DMS 273 treated with DMSO at 0.1 percent for 48 hours (cell line): Measurements from ENCODE around the gene MUC2.

ENCODE experiments used
- DNase-seq: peaks from one replicate; lab custom pipeline; 2025; lab: John Stamatoyannopoulos, UW

The MUC2 gene

DNA sequence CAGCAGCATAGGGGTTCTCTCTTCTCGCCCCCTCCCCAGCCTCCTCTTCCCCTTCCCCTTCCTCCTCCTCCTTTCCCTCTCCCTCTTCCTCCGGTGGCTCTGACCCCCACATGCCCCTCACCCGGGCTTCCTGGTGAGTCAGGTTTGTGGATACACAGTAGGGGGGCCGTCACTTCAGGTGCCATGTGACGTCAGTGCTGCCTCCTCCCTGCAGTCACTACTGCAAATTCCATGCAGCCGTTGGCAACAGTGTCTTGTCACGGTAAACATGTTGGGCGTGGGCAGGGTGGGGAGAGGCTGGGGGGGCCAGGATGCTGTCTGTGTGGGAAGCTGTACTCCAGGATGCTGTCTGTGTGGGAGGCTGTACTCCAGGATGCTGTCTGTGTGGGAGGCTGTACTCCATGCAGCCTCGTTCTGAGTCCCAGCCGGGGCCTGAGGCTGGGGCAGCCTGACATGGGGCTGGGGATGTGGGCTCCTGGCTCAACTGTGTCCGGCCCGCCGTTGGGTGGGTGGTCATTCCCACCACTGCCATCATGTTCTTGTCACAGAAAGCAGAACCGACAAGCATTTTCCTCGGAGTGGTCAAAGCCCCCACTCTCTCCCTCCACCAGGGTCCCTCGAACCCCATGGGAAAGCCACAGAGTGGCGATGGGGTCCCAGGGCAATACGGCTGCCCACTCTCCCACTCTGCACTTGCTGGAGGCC lies 2.4 kb upstream of the MUC2 start:
- DNase-seq: no peak

DNA sequence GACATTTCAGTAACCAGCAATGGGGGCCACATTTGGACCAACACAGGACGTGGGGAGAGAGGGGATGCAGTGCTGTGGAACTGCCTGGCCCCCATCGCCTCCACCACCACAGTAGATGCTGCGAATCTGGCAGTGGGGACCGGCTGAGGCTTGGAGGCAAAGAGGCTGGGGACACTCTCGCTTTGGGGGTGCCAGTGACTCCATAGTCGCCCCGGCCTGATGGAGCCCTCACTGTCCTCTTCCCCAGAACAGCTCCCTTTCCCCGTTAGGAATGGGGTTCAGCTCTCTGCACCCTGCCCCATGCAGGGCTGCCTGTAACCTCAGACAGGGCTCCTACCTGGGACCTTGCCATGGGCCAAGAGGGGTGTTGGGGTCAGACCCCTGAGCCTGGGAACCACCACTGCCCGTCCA lies 1.8 kb upstream of the MUC2 start:
- no peak for DNase-seq

DNA sequence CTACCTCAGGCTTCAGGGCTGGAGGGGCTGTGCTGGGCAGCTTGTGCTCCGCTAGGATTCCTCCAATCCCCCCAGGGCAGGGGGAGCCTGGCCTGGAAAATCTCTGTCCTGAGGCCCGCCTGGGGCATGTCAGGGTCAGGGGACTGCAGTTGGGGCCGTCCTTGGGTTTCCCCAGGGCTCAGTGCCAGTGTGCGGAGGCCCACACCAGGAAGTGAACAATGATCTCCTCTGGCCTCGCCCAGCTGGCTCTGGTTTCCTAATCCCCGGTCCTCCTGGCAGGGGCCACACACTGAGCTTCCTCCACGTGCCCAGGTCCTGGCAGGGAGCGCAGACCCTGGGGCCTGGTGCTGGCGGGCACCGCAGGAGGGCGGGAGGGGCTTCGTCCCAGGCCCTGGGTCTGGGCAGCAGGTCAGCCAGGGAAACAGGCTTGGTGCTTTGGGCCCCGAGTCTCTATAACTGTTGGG lies 1.4 kb upstream of the MUC2 start:
- DNase-seq: no peak

DNA sequence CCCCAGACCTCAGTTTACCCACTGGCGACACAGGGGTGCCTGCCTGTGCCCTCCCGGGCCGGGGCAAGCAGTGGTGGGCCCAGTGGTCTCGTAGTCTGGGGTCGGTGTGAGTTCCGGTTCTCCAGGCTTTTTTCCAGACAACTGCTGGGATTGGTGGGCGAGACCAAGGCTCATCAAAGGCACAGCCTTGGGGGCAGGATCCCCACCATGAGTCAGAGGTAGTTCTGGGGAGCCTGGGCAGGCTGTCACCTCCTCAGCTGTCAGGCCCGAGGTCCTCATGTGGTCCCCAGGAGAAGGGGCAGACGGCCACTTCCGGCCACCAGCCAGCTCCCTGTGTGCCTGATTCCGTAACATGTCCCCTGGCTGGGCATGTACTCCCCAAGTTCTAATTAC lies 827 bp upstream of the MUC2 start:
- no peak for DNase-seq

DNA sequence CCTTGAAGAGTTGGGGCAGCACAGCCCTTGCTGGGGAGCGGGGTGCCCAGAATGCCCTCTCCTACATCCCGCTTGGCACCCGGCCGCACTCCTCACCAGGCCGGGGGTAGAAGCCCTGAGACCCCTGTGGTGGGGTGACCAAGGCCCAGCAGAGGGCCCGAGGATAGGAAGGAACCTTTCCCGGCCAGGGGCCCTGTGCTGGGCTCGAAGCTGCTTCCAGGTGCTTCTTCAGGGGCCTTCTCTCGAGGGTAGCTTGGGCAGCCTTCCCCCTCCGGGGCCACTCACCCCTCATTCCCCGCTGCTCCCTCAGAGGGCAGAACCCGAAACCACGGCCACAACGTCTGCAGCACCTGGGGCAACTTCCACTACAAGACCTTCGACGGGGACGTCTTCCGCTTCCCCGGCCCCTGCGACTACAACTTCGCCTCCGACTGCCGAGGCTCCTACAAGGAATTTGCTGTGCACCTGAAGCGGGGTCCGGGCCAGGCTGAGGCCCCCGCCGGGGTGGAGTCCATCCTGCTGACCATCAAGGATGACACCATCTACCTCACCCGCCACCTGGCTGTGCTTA lies 752 bp downstream of the MUC2 start:
- DNase-seq: no peak

DNA sequence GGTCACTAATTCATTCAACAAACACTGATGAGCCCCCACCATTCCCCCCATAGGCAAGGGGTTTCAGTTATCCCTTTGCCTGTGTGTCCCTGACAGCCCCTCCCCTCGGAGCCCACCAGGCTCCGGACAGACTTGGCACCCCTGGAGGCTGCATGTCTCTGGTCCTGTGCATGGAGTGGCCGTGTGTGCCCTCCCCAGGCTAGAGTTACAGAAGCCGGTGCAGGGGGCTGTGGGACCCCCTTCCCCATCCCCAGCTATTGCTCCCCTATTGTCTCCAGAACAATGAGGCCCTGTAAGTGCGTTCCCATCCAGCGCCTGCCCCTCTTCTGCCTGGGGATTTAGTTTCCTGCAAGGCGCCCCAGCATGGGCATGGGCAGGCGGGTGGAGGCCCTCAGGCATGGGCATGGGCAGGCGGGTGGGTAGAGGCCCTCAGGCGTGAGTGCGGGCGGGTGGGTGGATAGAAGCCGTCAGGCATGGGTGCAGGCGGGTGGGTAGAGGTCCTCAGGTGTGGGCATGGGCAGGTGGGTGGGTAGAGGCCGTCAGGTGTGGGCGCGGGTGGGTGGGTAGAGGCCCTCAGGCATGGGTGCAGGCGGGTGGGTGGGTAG lies 1.5 kb downstream of the MUC2 start:
- no peak for DNase-seq

DNA sequence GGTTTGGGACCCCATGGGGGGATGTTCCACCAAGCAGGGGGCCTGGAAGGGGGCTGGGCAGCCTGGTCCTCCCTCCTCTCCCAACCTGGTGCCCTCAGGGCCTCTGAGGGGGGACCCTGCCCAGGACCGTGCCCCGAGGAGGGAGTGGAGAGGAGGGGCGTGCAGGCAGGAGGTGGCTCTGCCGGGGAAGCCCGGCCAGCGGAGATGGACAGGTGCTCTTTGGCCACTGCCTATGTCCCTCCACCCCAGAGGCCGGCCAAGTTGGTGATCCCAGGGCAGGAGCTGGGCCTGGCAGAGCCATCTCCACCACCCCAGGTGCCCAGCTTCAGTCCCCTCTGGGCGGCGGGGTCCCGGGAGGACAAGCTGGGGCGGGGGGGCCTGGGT lies 2.4 kb downstream of the MUC2 start:
- DNase-seq: no peak

DNA sequence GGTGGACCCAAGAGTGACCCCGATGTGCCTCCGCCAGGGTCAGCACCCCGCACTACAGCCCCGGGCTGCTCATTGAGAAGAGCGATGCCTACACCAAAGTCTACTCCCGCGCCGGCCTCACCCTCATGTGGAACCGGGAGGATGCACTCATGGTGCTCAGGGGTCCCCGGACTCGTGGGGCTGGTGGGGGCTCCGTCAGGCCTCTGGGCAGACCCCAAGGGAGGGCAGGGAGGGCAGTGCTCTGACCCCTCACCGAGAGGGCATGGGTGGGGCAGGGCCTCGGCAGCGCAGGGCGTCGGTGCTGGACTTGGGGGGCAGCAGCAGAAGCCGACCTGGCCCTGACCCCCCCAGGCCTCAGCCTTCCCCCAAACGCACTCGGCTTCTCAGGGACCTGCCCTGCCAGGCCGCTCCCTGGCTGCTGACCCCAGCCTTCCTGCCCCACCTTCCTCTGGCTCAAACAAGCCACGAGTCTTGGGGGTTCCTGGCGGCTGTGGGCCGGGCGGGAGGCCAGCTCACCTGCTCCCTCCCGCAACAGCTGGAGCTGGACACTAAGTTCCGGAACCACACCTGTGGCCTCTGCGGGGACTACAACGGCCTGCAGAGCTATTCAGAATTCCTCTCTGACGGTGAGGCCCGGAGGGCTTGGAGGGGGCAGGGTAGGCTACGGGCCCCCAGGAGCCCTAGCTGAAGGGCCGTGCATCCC lies 2.9 kb downstream of the MUC2 start:
- DNase-seq: no peak

DNA sequence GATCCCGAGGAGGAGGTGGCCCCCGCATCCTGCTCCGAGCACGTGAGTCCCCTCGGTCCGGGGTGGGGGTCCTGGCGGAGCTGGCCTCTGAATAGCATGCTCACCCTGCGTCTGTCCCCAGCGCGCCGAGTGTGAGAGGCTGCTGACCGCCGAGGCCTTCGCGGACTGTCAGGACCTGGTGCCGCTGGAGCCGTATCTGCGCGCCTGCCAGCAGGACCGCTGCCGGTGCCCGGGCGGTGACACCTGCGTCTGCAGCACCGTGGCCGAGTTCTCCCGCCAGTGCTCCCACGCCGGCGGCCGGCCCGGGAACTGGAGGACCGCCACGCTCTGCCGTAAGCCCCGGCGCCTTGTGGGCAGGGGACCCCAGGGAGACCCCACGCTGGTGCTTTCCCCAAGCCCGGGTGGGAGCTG lies 3.5 kb downstream of the MUC2 start:
- DNase-seq: no peak

DNA sequence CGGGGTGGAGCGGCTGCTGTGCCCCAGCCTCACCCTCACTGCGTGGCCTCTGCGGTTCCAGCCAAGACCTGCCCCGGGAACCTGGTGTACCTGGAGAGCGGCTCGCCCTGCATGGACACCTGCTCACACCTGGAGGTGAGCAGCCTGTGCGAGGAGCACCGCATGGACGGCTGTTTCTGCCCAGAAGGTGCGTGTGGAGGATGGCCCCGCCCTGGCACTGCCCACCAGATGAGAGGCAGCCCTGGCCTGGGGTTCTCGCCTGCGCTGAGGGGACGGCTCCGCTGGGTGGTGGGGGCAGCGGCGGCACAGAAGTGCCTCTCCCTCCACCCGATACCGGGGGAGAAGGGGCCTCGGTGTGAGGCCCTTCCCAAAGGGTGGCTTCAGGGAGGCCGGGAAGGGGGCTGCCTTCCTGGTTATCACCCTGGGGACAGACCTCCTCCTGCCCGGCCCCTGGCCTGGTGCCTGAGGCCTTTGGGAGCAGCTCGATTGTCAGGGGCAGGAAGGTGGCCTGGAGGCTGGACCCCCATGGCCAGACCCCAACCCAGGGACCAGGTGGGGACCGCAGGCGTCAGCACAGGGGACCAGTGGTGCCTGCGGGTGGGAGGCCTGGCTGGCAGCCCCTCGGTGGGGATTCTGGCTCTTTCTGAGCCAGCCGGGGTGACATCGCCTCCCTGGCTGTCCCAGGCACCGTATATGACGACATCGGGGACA lies 7.1 kb downstream of the MUC2 start:
- no peak for DNase-seq

DNA sequence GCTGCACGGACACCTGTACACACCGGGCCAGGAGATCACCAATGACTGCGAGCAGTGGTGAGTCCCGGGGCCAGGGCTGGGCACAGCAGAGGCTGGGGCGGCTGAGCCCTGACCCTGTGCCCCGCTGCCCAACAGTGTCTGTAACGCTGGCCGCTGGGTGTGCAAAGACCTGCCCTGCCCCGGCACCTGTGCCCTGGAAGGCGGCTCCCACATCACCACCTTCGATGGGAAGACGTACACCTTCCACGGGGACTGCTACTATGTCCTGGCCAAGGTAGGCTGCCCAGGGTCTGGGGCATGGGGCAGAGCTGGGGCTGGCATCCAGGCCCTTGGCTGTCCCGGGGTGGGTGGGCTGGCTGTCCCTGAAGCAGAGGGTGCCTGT lies 7.7 kb downstream of the MUC2 start:
- DNase-seq: no peak

DNA sequence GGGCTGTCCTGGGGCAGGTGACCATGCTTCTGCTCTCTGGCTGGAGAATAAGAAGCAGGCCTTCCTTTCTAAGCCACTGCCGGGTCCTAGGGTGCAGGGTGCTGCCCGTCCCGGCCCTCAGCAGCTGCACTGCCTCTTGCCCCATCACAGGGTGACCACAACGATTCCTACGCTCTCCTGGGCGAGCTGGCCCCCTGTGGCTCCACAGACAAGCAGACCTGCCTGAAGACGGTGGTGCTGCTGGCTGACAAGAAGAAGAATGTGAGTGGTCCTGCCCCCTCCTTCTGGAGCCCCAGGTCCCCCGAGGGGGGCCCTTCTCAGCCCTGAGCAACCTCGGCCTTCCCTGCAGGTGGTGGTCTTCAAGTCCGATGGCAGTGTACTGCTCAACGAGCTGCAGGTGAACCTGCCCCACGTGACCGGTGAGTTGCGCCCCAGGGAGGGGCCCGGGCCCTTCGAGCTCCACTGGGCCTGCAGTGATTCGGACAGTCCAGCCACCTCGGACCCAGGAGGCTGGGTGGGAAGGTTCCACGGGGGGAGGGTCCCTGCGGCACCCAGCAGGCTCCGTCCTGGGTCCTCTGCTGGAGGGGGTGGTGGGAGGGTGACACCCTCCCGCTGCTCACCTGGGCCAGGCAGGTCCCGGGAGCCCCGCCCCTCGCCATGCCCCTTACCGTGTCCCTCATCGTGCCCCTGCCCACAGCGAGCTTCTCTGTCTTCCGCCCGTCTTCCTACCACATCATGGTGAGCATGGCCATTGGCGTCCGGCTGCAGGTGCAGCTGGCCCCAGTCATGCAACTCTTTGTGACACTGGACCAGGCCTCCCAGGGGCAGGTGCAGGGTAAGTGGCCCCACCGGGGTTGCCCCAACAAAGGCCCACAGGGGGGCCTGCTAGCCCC lies 8.3 kb downstream of the MUC2 start:
- DNase-seq: no peak

DNA sequence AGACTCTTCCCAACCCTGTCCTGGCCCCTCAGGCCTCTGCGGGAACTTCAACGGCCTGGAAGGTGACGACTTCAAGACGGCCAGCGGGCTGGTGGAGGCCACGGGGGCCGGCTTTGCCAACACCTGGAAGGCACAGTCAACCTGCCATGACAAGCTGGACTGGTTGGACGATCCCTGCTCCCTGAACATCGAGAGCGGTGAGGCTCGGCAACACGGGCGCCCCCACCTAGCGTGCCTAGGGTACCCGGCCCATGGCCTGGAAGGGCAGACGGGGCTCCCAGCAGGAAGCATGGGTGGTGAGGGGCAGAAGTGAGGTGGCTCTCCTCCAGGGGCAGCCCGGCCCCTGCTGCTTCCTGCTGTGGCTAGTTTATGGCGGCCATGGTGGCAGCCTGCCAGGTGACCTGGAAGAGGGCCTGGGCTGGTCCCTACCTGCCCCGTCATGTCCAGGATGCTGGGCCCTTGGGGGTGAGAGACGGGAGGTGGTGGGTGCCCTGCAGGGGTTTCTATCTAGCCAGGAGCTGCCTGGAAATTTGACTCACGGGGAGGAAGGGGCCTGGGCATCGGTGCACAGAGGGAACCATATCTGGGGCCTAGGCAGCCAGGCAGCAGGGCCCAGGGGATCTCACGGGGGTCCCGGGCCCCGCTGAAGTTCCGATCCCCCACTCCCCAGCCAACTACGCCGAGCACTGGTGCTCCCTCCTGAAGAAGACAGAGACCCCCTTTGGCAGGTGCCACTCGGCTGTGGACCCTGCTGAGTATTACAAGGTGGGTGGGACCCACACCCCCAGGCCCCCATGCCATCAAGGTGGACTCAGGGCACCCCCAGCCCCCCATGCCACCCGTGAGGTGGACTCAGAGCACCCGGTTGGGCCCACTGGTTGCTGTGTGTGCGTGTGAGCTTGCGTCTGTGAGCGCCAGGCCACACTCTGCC lies 9.2 kb downstream of the MUC2 start:
- no peak for DNase-seq

DNA sequence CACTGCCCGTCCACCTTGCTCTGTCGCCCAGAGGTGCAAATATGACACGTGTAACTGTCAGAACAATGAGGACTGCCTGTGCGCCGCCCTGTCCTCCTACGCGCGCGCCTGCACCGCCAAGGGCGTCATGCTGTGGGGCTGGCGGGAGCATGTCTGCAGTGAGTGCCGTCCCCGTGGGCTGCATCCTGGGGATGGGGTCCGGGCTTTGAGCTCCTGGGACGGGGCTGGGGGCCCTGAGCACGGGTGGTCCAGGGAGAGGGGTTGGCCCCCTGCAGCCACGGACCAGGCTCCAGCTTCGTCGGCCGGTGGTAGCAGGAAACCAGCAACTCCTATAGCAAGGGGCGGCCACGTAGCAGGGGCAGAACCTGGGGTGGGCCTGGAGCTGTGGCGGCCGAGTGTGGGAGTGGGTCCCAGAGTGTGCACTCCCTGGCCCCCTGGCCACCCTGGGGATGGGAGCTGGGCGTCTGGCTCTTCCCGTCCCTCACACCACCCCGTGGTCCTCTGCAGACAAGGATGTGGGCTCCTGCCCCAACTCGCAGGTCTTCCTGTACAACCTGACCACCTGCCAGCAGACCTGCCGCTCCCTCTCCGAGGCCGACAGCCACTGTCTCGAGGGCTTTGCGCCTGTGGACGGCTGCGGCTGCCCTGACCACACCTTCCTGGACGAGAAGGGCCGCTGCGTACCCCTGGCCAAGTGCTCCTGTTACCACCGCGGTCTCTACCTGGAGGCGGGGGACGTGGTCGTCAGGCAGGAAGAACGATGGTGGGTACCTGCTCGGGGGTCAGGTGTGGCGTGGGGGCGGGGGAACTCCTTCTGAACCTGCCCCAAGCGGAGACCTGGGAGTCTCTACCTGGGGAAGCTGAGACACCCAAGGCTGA lies 10.1 kb downstream of the MUC2 start:
- DNase-seq: no peak

DNA sequence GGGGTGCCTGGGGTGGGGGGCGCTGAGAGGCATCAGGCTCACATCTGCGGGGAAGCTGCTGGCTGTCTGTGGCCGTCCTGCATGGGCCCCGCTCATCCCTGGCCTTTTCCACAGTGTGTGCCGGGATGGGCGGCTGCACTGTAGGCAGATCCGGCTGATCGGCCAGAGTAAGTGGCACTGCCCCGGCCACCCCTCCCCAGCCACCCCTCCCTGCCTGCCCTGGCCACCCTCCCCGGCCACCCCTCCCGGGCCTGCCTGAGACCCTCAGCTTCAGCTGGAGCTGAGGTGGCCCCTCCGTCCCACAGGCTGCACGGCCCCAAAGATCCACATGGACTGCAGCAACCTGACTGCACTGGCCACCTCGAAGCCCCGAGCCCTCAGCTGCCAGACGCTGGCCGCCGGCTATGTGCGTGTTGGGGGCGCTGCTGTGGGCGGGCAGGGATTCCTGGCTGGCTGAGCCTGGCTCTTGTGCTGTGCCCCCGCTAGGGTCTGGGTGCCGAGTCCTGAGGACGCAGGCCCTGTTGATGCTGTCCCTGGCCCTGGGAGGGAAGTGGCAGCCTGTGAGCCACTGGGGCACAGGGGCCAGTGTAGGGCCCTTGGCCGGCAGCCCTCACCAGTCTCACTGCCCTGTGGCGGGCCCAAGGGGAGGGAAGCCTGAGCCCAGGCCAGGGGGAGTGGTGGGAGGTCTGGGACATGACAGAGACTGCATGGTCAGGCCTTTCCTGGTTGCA lies 10.9 kb downstream of the MUC2 start:
- DNase-seq: no peak

DNA sequence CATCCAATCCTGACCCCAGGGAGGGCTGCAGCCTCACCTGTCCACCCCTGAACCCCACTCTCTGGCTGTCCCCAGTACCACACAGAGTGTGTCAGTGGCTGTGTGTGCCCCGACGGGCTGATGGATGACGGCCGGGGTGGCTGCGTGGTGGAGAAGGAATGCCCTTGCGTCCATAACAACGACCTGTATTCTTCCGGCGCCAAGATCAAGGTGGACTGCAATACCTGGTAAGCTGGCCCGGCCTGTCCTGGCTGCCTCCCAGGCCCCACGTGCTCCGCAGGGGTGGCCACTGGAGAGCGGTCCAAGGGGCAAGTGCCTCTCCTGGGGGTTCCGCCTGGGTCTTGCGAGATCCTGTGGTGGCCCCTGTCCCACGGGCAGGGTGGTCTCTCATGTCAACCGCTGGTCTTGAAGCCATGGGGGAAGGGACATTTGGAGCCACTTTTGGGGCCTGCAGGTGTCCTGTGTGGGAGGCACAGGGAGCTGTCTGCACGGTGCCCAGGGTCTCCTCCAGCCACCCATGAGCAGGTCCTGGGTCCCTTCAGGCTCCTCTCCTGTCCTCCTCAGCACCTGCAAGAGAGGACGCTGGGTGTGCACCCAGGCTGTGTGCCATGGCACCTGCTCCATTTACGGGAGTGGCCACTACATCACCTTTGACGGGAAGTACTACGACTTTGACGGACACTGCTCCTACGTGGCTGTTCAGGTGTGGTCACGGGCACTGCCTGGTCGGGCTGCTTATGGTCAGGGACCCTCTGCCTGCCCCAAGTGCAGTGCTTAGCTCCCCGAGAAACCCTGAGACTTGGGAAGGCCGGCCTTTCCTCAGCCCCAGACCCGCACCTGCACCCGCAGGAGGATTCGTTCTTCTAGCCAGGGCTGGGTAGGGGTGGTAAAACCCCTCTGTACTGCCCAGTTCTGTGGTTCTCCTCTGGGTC lies 11.8 kb downstream of the MUC2 start:
- no peak for DNase-seq

DNA sequence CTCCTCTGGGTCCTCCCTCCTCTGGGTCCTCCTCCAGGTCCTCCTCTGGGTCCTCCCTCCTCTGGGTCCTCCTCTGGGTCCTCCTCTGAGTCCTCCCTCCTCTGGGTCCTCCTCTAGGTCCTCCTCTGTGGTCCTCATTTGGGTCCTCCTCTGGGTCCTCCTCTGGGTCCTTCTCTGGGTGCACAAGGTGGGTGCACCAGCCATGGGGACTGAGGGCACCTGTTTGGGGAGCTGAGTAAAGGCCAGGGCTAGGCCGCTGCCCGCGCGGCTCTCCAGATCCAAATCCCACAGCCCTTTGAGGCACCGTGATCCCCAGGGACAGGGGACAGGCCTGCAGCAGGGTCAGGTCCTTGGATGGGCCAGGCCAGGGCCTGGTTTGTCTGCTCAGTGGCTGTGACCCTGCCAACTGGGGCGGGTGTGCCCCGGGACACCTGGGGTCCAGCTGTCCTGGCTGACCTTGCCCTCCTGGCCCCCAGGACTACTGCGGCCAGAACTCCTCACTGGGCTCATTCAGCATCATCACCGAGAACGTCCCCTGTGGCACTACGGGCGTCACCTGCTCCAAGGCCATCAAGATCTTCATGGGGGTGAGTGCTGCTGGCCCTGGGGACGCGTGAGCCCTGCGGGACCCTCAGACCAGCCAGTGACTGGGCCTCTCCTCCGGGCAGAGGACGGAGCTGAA lies 12.7 kb downstream of the MUC2 start:
- no peak for DNase-seq
